Eye (tissue), 1 donor: ENCODE measurements around the gene PSMA4.
"Not testable (repeated sequence)": the region's sequence is repeated elsewhere in the genome, so short reads cannot be mapped to it uniquely, and the experiment has no call there.

ENCODE experiments used
- DNase-seq: peaks from one replicate; pipeline ENCODE4 v3.0.0-alpha.2; 2015

The PSMA4 gene

DNA sequence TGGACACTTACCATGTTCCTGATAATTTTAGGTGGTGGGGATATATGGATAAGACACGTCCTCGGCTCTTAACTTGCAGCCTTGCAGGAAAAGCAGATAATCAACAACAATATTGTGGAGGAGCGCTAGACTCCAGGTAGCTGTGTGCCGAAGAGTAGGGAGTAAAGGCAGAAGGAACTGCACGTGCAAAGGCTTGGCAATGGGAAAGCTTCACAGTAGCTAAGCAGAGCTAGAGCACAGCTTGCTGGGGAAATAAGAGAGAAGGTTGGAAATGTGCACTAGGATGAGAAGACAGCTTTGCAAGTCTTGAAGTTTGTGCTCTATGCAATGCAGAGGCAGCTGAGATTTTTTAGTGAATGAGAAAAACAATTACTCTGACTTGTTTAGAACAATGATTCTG, 12.4 kb downstream of the PSMA4 start:
- DNase-seq, result no peak

DNA sequence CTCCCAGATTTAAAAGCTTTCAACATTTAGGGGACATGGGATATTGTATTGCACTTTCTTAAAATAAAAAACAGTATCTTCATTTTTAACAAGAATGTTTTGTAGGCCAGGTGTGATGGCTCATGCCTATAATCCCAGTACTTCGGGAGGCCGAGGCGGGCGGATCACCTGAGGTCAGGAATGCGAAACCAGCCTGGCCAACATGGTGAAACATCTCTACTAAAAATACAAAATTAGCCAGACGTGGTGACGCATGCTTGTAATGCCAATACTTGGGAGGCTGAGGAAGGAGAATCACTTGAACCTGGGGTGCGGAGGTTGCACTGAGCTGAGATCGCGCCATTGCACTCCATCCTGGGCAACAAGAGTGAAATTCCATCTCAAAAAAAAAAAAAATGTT, 20.0 kb downstream of the PSMA4 start:
- not testable (repeated sequence) for DNase-seq

DNA sequence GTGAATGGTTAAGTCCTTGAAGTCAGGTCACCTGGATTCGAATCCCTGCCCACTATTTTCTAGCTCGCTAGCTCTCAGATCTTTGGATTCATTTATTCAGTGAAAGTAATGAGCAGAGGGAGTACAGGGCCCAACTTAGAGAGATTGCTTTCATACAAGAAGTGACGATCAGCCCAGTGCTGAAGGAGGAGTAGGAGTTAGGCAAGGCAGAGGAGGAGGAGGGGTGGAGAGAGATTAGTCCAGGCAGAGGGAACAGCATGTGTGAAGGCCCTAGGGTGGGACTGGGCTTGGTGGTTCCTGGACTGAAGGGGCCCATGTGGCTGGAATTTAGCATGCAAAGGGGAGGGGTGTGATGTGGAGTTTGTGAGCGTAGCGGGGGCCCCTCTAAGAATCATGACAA, 21.2 kb downstream of the PSMA4 start:
- no peak for DNase-seq

DNA sequence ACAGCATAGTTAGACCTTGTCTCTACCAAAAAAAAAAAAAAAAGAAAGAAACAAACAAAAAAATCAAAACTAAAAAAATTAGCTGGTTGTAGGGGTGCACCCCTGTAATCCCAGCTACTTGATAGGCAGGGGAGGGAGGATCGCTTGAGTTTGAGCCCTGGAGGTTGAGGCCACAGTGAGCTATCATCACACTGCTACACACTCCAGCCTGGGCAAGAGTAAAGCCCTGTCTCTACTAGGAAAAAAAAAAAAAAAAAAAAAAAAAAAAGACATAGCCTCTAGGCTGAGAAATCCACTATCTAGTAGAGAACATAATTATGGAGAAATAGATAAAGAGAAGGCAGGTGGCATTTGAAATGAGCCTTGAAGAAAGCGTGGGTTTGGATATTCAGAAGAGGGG, 22.8 kb downstream of the PSMA4 start:
- DNase-seq, result no peak

DNA sequence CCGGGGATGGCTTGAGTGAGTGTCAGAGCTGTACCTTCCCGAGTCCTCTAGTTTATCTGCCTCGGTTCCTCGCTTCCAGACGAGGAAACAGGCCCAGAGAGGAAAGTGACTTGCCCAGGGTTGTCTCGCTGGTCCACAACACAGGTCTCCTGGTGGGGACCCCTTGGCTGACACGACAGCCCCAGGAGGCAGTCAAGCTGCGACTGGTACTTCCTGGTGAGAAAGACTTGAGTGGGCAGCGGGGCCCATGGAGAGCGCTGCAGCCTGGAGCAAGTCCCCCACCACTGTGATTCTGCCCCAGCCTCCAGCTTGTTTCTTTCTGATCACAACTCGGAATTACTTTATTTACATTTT, 24.5 kb downstream of the PSMA4 start:
- no peak for DNase-seq

DNA sequence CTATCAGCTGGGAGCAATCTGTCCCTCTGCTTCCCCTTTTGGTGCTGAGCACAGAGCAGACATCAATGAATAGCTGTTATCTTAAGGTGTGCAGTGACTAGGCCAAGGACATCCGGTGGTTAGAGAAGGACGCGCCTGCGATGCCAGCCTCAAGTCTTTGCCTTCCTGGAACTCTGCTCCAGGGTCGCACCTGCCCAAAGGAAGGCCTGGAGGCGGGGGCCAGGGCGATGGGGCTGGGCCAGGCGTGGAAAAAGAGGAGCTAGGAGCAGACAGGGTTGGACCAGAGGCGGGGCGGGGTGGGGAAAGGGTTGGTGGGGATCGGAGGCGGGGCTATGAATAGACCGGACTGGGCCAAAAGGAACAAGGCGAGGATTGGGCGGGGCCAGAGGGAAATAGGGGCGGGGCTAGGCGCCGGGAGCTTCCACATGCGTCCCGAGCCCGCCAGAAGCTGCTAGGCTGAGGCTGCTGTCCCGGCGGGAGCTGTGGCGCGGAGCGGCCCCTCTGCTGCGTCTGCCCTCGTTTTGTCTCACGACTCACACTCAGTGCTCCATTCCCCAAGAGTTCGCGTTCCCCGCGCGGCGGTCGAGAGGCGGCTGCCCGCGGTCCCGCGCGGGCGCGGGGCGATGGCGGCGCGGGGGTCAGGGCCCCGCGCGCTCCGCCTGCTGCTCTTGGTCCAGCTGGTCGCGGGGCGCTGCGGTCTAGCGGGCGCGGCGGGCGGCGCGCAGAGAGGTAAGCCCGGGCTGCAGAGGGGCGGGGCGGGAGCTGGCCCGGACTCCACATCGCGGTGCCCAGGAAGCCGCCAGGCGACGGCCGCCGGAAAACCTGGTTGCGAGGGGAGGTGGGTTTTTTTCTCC, 25.1 kb downstream of the PSMA4 start, which contains the start of gene CHRNA5:
Gene CHRNA5, plus strand, starts transcription at position 424 of the 854 bp plus-strand sequence. Its CDS starts 200 bp downstream, at position 624.
- peak; percentile 97 for DNase-seq

DNA sequence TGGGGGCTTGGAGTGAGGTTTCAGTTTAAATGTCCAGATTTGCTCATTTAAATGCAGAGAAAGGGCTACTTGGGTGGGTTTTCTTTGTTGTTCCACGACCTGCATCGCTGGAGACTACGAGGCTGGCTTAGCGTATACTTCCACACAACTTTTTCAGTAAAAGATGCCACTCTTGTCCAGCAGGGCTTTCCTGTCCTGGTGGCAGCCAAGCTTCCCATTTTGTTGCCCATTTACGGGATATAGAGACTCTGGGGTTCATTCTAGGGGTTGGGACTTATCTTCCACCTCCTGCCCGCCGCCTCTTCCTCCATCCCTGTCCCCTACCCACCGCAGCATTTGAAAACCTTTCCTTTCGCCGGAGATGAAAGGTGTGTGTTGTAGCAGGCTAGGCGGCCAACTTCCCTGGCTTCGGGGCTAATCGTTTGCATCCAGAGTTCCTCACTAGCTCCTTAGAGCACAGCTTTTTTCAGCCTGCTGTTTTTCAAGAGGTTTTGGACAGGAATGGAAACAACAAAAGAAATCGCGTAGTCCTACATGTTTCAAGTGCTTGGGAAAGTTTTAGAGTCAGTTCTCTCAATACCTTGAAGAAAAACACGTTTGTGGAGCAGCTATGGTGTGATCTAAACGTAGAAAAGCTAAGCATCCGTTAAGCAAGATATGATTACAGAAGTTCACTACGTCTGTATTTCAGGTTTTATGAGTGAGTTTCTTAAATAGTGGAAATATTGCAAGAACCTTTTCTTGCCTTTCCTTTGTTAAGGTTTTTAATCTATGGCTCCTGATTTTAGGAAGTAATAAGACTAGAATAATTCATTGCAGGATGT, 25.9 kb downstream of the PSMA4 start:
- DNase-seq, result peak; percentile 81

DNA sequence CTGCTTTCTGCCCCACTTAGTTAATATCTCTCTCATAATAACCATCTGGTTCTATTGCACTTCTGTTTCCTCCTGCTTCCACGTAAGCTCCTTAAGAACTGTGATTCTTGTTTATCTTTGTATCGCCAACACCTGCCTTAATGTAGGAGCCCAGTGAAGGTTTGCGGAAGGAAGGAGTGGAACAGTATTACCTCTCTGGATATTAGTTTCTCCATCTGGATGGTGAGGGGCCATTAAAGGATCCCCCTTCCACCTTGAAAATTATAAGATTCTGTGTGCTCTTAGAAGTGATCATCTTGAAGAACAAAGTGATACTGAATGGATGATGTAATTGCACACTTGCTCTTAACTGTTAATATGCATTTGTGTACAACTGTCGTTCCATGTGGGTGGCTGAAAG, 27.3 kb downstream of the PSMA4 start:
- peak; percentile 16 for DNase-seq

DNA sequence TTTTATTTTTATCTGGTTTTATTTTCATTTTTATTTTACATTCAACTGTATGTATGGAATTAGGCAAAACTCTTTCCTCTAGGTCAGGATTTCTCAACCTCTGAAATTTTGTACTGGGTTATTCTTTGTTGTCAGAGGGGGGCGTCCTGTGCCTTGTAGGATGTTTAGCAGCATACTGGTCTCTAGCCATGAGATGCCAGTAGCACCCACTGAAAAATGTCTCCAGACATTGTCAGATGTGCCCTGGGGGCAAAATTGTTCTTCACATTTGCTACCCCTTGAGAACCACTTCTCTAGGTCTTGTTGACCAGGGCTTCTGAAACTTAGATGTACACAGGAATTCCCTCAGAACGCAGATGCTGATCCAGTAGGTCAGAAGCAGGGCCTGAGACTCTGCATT, 30.5 kb downstream of the PSMA4 start:
- no peak for DNase-seq

DNA sequence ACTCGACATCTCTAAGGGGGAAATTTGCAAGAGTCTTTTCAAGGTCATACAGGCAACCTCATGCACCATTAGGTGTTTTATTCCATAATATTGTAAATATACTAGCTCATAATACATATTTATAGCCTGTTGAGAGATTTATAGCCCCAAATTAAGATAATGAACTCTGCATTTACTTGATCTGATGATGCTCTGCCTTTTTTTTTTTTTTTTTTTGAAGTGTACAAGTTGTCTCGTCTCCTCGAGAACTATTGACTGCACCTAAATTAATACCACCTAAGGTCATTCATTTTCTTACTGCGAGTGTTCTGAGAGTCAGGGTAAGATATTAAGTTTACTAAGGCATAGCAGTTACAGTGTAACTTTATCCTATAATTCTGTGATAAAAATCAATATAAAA, 31.1 kb downstream of the PSMA4 start:
- DNase-seq, result no peak

DNA sequence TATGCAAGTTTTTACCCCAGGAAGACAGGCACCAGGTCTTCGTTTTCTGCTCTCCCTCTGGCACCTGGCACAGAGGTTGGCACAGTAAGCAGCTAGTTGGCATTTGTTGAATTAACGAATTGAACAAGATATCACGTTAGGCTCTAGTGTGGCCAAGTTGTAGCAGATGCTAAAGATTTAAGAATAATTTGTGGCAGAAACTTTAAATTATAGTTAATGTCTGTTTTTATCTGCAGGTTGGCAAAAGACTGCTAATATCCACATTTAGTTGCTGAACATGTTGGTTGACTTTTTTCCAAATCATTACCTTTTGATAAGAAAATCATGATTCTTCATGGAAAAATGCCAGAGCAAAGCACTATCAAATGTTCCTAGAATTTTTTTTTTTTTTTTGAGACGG, 33.2 kb downstream of the PSMA4 start:
- no peak for DNase-seq

DNA sequence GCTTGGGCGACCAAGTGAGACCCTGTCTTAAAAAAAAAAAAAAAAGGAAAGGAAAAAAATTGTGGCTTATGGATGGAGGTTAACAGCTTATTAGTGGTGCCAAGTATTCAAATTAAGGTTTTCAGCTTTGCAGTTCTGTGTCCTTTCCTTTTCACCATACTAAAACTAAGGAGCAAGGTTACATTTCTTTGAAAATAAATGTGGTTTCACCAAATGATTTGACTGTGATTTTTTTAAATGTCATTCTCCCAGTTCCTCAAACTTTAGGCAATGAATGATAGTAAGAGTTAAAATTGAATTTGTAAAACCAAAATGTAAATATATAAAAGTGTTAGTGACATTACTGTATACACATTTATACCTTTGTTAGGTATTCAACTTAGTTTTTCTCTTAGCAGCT, 34.7 kb downstream of the PSMA4 start:
- no peak for DNase-seq

DNA sequence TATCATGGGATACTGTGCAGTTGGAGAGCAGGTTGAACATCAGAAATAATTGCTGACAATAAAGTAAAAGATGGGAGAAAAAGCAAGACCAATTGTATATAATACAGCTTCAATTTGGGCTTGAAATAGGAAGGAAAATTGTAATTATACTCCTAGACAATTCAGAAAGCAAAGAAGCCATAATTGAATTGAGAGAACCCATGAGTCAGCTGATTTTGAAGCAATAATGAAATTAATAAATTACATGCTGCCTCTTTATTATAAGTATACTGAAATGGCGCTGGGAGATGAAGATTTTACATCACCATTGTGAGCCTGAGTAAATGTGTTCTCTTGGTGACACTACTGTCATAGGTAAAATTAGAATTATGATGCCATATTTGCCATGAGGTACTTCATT, 57.3 kb downstream of the PSMA4 start:
- no peak for DNase-seq

DNA sequence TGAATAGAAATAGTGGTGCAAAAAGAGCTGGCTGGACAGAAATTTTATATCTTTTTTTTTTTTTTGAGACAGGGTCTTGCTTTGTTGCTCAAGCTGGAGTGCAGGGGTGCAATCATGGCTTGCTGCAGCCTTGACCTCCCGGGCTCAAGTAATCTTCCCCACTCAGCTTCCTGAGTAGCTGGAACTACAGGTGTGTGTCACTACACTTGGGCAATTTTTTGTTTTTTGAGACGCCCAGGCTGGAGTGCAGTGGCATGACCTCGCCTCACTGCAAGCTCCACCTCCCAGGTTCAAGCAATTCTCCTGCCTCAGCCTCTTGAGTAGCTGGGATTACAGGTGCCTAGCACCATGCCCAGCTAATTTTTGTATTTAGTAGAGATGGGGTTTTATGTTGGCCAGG, 58.1 kb downstream of the PSMA4 start:
- no peak for DNase-seq

DNA sequence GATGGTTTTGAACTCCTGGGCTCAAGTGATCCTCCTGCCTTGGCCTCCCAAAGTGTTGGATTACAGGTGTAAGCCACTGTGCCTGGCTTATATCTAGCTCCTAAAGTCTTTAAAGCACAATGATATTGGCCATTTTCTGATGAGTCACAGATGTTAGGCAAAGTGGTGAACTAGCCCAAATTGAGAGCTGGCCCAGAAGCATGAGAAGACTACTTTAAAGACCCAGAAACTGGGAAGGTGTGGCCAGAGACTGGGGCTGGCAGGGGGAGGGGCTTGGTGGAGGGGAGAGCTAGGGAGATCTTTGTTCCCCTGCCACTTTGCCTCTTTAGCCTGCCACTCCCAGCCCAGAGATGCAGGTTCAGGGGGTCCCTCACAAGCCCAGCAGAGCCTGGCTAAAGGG, 58.9 kb downstream of the PSMA4 start:
- DNase-seq, result no peak
